A673 (cell line): ENCODE measurements around the gene RPP25L. TPM values are rescaled to one million over a fixed set of nuclear protein-coding genes. Genes with fewer than 3 reads are reported as not detected.

ENCODE experiments used
- BruUV-seq: library from RNA; stranded (reverse); fragments of 400-500 nt; replicated peaks from 2 replicates; lab custom pipeline; 2021; lab: Mats Ljungman, UMichigan
- CTCF ChIA-PET: fragments of 300-600 bp; sonication (Branson Sonifier 250); formaldehyde crosslinking; loops from one replicate; lab custom pipeline; 2022; ENCODE audit warnings: antibody characterized with exemption; lab: Charles Lee
- POLR2A ChIA-PET: fragments of 300-600 bp; sonication (Branson Sonifier 250); formaldehyde crosslinking; loops from one replicate; lab custom pipeline; 2022; ENCODE audit warnings: antibody characterized with exemption; ENCODE audit not compliant: low non-redundant PET; lab: Charles Lee
- DNase-seq: peaks from one replicate; pipeline ENCODE4 v3.0.0-alpha.2; 2015; ENCODE audit warnings: low spot score
- H3K27ac ChIP-seq: fragments of 200-600 bp; sonication (generic); 2 replicates; pipeline ENCODE4 v1.5.1; 2016; ENCODE audit warnings: mixed run types, low read depth, mild to moderate bottlenecking, mixed read lengths, antibody characterized with exemption, low read length; ENCODE audit not compliant: poor library complexity, severe bottlenecking
- H3K27me3 ChIP-seq: fragments of 200-600 bp; sonication (generic); replicated peaks from 2 replicates; pipeline ENCODE4 v1.6.1; 2017; ENCODE audit warnings: mixed run types, low read depth, mild to moderate bottlenecking, mixed read lengths, antibody characterized with exemption, low read length; ENCODE audit not compliant: insufficient read depth, poor library complexity
- H3K36me3 ChIP-seq: fragments of 200-600 bp; sonication (generic); 2 replicates; pipeline ENCODE4 v1.6.1; 2016; ENCODE audit warnings: mixed run types, mild to moderate bottlenecking, mixed read lengths, antibody characterized with exemption, low read length; ENCODE audit not compliant: insufficient read depth, poor library complexity, severe bottlenecking
- H3K4me1 ChIP-seq: fragments of 200-600 bp; sonication (generic); 2 replicates; pipeline ENCODE4 v1.6.1; 2017; ENCODE audit warnings: mixed run types, mild to moderate bottlenecking, mixed read lengths, antibody characterized with exemption, low read length; ENCODE audit not compliant: insufficient read depth, poor library complexity, severe bottlenecking
- H3K4me3 ChIP-seq: fragments of 200-600 bp; sonication (generic); 2 replicates; pipeline ENCODE4 v1.5.1; 2016; ENCODE audit warnings: low read depth, mixed run types, mild to moderate bottlenecking, mixed read lengths, low read length; ENCODE audit not compliant: poor library complexity, severe bottlenecking
- H3K9me3 ChIP-seq: fragments of 200-600 bp; sonication (generic); 2 replicates; pipeline ENCODE4 v1.6.1; 2016; ENCODE audit warnings: mixed run types, low read depth, mild to moderate bottlenecking, mixed read lengths, antibody characterized with exemption, low read length; ENCODE audit not compliant: poor library complexity, severe bottlenecking
- CTCF ChIP-seq: fragments of 300-800, 200-600 bp; sonication (generic); conservative IDR thresholded peaks from 2 replicates; pipeline ENCODE4 v1.5.1; 2017; ENCODE audit warnings: low read depth, mild to moderate bottlenecking, antibody characterized with exemption, low read length, moderate library complexity, mixed read lengths
- EZH2 ChIP-seq: fragments of 200-600 bp; sonication (generic); IDR thresholded peaks from 2 replicates; pipeline ENCODE4 v1.6.1; 2017; ENCODE audit warnings: borderline replicate concordance, low read depth, mild to moderate bottlenecking, mixed read lengths, antibody characterized with exemption, low read length; ENCODE audit not compliant: poor library complexity, severe bottlenecking
- intact Hi-C: fragments of 100-400 bp; cut with micrococcal nuclease; formaldehyde crosslinking; loops from one replicate; pipeline ENCODE4 v1.10.0; 2022; ENCODE audit not compliant: unreplicated experiment
- total RNA-seq: library from RNA; stranded (reverse); gene quantifications from 2 replicates; pipeline ENCODE4 v1.2.3, GENCODE V29; 2021

Gene RPP25L
- total RNA-seq, 1 experiment from 2014 or later, result 19.7 TPM

- Histone ChIP-seq H3K9me3 (no peaks in the 10 kb centered on the region), H3K27ac (peak within 1 kb of the TSS; percentile 87), H3K4me1 (peaks cover 6% of the 10 kb centered on the region), H3K4me3 (peak within 1 kb of the TSS; percentile 76), H3K36me3 (peaks cover 14% of the 10 kb centered on the region), H3K27me3 (no peaks in the 10 kb centered on the region)
- peak; percentile 96 for DNase-seq
- no TSS peak for BruUV-seq
- intact Hi-C loops, result no loop called here
- TF ChIP-seq EZH2, result no peak
- TF ChIP-seq CTCF, result no peak
- ChIA-PET POLR2A (no interaction called here), CTCF (interaction anchor here (0.5 kb wide), 1 partner anchor 317 kb away, joined by 6 read pairs; no protein-coding TSS in a partner anchor)
Measured at GRCh38 chr9:34637356-34638137, 25.6 kb upstream of the RPP25L start, which contains the start of gene SIGMAR1. Gene SIGMAR1, minus strand, starts transcription at chr9:34637787. Its CDS starts 90 bp downstream, at chr9:34637697.

GRCh38 chr9:34636791-34637355 lies 25.0 kb upstream of the RPP25L start:
- BruUV-seq, result no TSS peak

GRCh38 chr9:34635556-34635955 lies 23.7 kb upstream of the RPP25L start:
- CTCF ChIA-PET, result no interaction called here
- TF ChIP-seq CTCF (no peak), EZH2 (no peak)
- Histone ChIP-seq H3K27me3 (peaks cover 6% of the 10 kb centered on the region), H3K27ac (peak overlapping the region; percentile 8), H3K4me1 (peaks cover 6% of the 10 kb centered on the region), H3K36me3 (peaks cover 14% of the 10 kb centered on the region), H3K9me3 (no peaks in the 10 kb centered on the region), H3K4me3 (peak overlapping the region; percentile 76)
- POLR2A ChIA-PET, result no interaction called here
- no peak for DNase-seq
- no TSS peak for BruUV-seq
- intact Hi-C loops, result loop anchor here (2.0 kb wide), 1 partner anchor 23 kb away; the partner anchor contains the start of gene RPP25L

More at GRCh38 chr9:34636791-34637355, 25.0 kb upstream of the RPP25L start:
- H3K4me1 ChIP-seq, result peaks cover 6% of the 10 kb centered on the region
- no peaks in the 10 kb centered on the region for H3K27me3 ChIP-seq
- peaks cover 14% of the 10 kb centered on the region for H3K36me3 ChIP-seq
- ChIA-PET CTCF (no interaction called here), POLR2A (no interaction called here)
- peak overlapping the region; percentile 76 for H3K4me3 ChIP-seq
- H3K27ac ChIP-seq, result peak overlapping the region; percentile 87
- intact Hi-C loops, result no loop called here
- H3K9me3 ChIP-seq, result no peaks in the 10 kb centered on the region
- DNase-seq, result peak; percentile 30
- TF ChIP-seq CTCF, result no peak
- no peak for TF ChIP-seq EZH2
